K562 (cell line): ENCODE data around the gene FBXO48. TPM values are rescaled to one million over a fixed set of nuclear protein-coding genes. Genes with fewer than 3 reads are reported as not detected.

ENCODE experiments used
- ARID3A ChIP-seq: IDR thresholded peaks from 2 replicates; pipeline ENCODE4 v1.6.1; 2012; ENCODE audit warnings: low read depth, low read length, improper control_type of control experiment, borderline replicate concordance
- CBX1 ChIP-seq: sonication (generic); IDR thresholded peaks from 2 replicates; pipeline ENCODE4 v1.6.1; 2016; ENCODE audit warnings: antibody characterized with exemption, low read depth, mild to moderate bottlenecking
- CTBP1 ChIP-seq: fragments of 450-650 bp; IDR thresholded peaks from 2 replicates; pipeline ENCODE4 v1.6.1; 2016; ENCODE audit warnings: borderline replicate concordance
- EHMT2 ChIP-seq: fragments of 450-650 bp; IDR thresholded peaks from 2 replicates; pipeline ENCODE4 v1.6.1; 2018; ENCODE audit warnings: antibody characterized with exemption
- ERF ChIP-seq: fragments of 450-650 bp; formaldehyde crosslinking; IDR thresholded peaks from 2 replicates; pipeline ENCODE4 v1.4.0; 2020; ENCODE audit warnings: mild to moderate bottlenecking, mixed read lengths
- HMG20B ChIP-seq: fragments of 250-450 bp; sonication (Bioruptor Pico); IDR thresholded peaks from 2 replicates; pipeline ENCODE4 v1.5.0; 2021; ENCODE audit warnings: mild to moderate bottlenecking
- NCOR1 ChIP-seq: fragments of 450-650 bp; IDR thresholded peaks from 2 replicates; pipeline ENCODE4 v1.6.1; 2016; ENCODE audit warnings: mild to moderate bottlenecking, moderate library complexity
- PPARD ChIP-seq: fragments of 250-450 bp; sonication (Bioruptor Pico); IDR thresholded peaks from 2 replicates; pipeline ENCODE4 v1.8.0; 2022; ENCODE audit warnings: inconsistent platforms, mild to moderate bottlenecking, moderate library complexity
- SMARCA4 ChIP-seq: fragments of 450-650 bp; IDR thresholded peaks from 2 replicates; pipeline ENCODE4 v1.6.1; 2016
- SOX6 ChIP-seq: fragments of 450-650 bp; IDR thresholded peaks from 2 replicates; pipeline ENCODE4 v1.6.1; 2014; ENCODE audit warnings: mild to moderate bottlenecking
- SRF ChIP-seq, 2 experiments: fragments of 250-450, 450-650 bp in 1 of 2; sonication (Bioruptor Pico) in 1 of 2; sonication (generic) in 1 of 2; formaldehyde crosslinking; IDR thresholded peaks; 2 replicates each; pipeline versions ENCODE4 v1.5.0 to v1.5.1; 2020 to 2022; ENCODE audit warnings: mild to moderate bottlenecking in 1 of 2, missing genetic modification reagents in 1 of 2
- TEAD1 ChIP-seq, 2 experiments: fragments of 450-650 bp in 1 of 2; sonication (generic) in 1 of 2; formaldehyde crosslinking; IDR thresholded peaks; 2 replicates each; pipeline versions ENCODE4 v1.4.0 to v1.8.0; 2020 to 2022; ENCODE audit warnings: mild to moderate bottlenecking in 2 of 2, missing genetic modification reagents in 1 of 2
- TOE1 ChIP-seq, 2 experiments: fragments of 450-650 bp in 1 of 2; sonication (generic) in 1 of 2; formaldehyde crosslinking in 1 of 2; IDR thresholded peaks; 2 replicates each; pipeline versions ENCODE4 v1.7.1 to v1.8.0; 2016 to 2022; ENCODE audit warnings: borderline replicate concordance in 2 of 2, mild to moderate bottlenecking in 2 of 2, antibody characterized with exemption in 1 of 2, inconsistent platforms in 1 of 2, low read depth in 1 of 2, missing genetic modification reagents in 1 of 2, moderate library complexity in 1 of 2
- ZBTB33 ChIP-seq: sonication (generic); formaldehyde crosslinking; IDR thresholded peaks from 2 replicates; pipeline ENCODE4 v1.8.1; 2023; ENCODE audit warnings: mild to moderate bottlenecking, missing genetic modification reagents
- ZC3H8 ChIP-seq: fragments of 450-650 bp; IDR thresholded peaks from 2 replicates; pipeline ENCODE4 v1.6.1; 2017
- ZNF239 ChIP-seq: fragments of 250-450 bp; sonication (Bioruptor Pico); IDR thresholded peaks from 2 replicates; pipeline ENCODE4 v1.4.0; 2020; ENCODE audit warnings: mild to moderate bottlenecking
- polyA plus RNA-seq, 8 experiments: library from polyadenylated mRNA; depleted of rRNA in 4 of 8; stranded (reverse) in 5 of 8; unstranded in 3 of 8; fragments of >200 nt; fragmentation: Nextera tagmentation in 2 of 8; fragmentation: Illumina TruSeq in 1 of 8; extraction: Ambion mirVana in 2 of 8; extraction: Trizol in 1 of 8; gene quantifications; 2 replicates each; pipeline versions ENCODE4 v1.2.1 to v1.2.3, GENCODE V29; 2011 to 2014; ENCODE audit warnings: inconsistent platforms in 1 of 8, missing spikeins in 1 of 8
- total RNA-seq, 7 experiments: library from RNA; depleted of rRNA in 6 of 7; stranded (reverse); fragments of >200 nt in 6 of 7; fragmentation: Illumina TruSeq in 2 of 7; extraction: Trizol in 2 of 7; gene quantifications; 2 replicates each; pipeline versions ENCODE4 v1.2.1 to v1.2.3, GENCODE V29; 2011 to 2021; ENCODE audit warnings: low replicate concordance in 1 of 7
- TF ChIP-seq, protein P1 (sequence below): fragments of 450-650 bp; formaldehyde crosslinking; IDR thresholded peaks from 2 replicates; pipeline ENCODE4 v1.4.0; 2020; ENCODE audit warnings: mild to moderate bottlenecking, moderate library complexity
- TF ChIP-seq, protein P2 (sequence below): fragments of 250-450 bp; sonication (Bioruptor Pico); IDR thresholded peaks from 2 replicates; pipeline ENCODE4 v1.4.0; 2020; ENCODE audit warnings: mild to moderate bottlenecking, moderate library complexity
- TF ChIP-seq, protein P3 (sequence below): sonication (generic); formaldehyde crosslinking; IDR thresholded peaks from 2 replicates; pipeline ENCODE4 v1.8.0; 2022; ENCODE audit warnings: mild to moderate bottlenecking, low read depth, missing genetic modification reagents

Gene FBXO48
- total and polyA plus RNA-seq, 9 of the 15 experiments (the other 6 are each of a cell fraction or from before 2014, with no cell fraction given): 0.36 to 1.8 (median 0.73) TPM

DNA sequence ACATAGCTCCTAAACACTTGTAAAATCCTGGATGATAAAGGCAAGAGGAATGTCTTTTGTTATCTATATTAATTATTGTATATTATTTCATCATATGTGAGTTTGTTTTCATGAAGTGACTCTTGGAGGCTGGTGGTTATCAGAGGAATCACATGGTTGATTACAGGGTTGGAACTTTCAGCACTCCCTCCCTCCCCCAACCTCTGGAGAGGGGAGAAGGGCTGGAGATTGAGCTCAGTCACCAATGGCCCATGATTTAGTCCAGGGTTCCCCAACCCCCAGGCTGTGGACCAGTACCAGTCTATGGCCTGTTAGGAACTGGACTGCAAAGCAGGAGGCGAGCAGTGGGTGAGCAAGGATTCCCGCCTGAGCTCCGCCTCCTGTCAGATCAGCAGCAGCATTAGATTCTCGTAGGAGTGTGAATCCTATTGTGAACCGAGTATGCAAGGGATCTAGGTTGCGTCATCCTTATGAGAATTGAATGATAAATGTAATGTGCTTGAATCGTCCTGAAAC is 37.7 kb downstream of the FBXO48 start (continued):
- TF ChIP-seq, protein P1, sequence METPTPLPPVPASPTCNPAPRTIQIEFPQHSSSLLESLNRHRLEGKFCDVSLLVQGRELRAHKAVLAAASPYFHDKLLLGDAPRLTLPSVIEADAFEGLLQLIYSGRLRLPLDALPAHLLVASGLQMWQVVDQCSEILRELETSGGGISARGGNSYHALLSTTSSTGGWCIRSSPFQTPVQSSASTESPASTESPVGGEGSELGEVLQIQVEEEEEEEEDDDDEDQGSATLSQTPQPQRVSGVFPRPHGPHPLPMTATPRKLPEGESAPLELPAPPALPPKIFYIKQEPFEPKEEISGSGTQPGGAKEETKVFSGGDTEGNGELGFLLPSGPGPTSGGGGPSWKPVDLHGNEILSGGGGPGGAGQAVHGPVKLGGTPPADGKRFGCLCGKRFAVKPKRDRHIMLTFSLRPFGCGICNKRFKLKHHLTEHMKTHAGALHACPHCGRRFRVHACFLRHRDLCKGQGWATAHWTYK (CRISPR knock-in tag): peak; percentile 74; the same call in 1 of the 2 replicates
- TF ChIP-seq TOE1 (IDR thresholded peaks at IDR 0.05; ENCODE audit: borderline replicate concordance) (peak; percentile 45; the same call in 1 of the 2 replicates), TOE1 (CRISPR knock-in tag; IDR thresholded peaks at IDR 0.05; ENCODE audit: borderline replicate concordance, low read depth) (no peak), PPARD (CRISPR knock-in tag) (no peak), EHMT2 (no peak), ZBTB33 (0 out of 2 replicates have a peak, but pooled peaks have one; percentile 17), CTBP1 (peak; percentile 66), SOX6 (peak; percentile 68), ZC3H8 (no peak), TEAD1 (CRISPR knock-in tag; IDR thresholded peaks at IDR 0.05) (0 out of 4 replicates have a peak, but pooled peaks of 1 of the 2 experiments have one; percentile 7), ARID3A (no peak), CBX1 (no peak), SRF (CRISPR knock-in tag; IDR thresholded peaks at IDR 0.05) (0 out of 4 replicates have a peak, but pooled peaks of 1 of the 2 experiments have one; percentile 30), SMARCA4 (peak; percentile 65; the same call in 1 of the 2 replicates), HMG20B (CRISPR knock-in tag) (no peak), ZNF239 (CRISPR knock-in tag) (peak; percentile 5; the same call in 1 of the 2 replicates), NCOR1 (no peak), ERF (CRISPR knock-in tag) (no peak)
- TF ChIP-seq, protein P2, sequence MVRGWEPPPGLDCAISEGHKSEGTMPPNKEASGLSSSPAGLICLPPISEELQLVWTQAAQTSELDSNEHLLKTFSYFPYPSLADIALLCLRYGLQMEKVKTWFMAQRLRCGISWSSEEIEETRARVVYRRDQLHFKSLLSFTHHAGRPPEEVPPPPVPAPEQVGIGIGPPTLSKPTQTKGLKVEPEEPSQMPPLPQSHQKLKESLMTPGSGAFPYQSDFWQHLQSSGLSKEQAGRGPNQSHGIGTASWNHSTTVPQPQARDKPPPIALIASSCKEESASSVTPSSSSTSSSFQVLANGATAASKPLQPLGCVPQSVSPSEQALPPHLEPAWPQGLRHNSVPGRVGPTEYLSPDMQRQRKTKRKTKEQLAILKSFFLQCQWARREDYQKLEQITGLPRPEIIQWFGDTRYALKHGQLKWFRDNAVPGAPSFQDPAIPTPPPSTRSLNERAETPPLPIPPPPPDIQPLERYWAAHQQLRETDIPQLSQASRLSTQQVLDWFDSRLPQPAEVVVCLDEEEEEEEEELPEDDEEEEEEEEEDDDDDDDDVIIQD (CRISPR knock-in tag): peak; percentile 20; the same call in 1 of the 2 replicates
- TF ChIP-seq, protein P3, sequence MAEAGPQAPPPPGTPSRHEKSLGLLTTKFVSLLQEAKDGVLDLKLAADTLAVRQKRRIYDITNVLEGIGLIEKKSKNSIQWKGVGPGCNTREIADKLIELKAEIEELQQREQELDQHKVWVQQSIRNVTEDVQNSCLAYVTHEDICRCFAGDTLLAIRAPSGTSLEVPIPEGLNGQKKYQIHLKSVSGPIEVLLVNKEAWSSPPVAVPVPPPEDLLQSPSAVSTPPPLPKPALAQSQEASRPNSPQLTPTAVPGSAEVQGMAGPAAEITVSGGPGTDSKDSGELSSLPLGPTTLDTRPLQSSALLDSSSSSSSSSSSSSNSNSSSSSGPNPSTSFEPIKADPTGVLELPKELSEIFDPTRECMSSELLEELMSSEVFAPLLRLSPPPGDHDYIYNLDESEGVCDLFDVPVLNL: no peak
